ENCODE results near the gene IGFBP5.

DNA sequence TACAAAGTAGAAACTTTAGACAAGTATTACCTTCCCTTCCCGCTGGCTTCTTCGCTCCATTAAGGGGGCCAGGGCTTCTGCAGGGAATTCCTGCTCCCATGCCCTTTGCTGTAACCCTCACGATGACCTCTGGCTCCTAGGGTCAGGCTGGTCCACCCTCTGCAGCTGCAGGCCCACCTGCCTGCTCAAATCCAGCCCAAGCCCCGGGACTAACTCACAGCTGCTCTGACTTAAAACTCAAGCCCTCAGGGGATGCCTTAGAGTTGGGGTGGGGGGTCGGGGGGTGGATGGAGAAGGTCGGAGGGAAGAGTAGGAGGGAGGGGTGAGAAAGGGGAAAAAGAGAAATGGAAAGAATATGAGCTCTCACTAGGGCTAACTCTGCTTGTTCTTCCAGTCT lies 4.9 kb downstream of the IGFBP5 start:
- no peak for TF ChIP-seq REST (IDR thresholded peaks at IDR 0.05)
- TF ChIP-seq MAX (IDR thresholded peaks at IDR 0.05): no peak
- TF ChIP-seq, protein P1, sequence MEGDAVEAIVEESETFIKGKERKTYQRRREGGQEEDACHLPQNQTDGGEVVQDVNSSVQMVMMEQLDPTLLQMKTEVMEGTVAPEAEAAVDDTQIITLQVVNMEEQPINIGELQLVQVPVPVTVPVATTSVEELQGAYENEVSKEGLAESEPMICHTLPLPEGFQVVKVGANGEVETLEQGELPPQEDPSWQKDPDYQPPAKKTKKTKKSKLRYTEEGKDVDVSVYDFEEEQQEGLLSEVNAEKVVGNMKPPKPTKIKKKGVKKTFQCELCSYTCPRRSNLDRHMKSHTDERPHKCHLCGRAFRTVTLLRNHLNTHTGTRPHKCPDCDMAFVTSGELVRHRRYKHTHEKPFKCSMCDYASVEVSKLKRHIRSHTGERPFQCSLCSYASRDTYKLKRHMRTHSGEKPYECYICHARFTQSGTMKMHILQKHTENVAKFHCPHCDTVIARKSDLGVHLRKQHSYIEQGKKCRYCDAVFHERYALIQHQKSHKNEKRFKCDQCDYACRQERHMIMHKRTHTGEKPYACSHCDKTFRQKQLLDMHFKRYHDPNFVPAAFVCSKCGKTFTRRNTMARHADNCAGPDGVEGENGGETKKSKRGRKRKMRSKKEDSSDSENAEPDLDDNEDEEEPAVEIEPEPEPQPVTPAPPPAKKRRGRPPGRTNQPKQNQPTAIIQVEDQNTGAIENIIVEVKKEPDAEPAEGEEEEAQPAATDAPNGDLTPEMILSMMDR (IDR thresholded peaks at IDR 0.05; ENCODE audit: low read depth, low read length, missing input control): no peak
- no peak for TF ChIP-seq FOXA1 (IDR thresholded peaks at IDR 0.05)
- TF ChIP-seq EGR1 (IDR thresholded peaks at IDR 0.05; ENCODE audit: low read depth in 2 of 2): no peak
- no peak for TF ChIP-seq RAD21 (IDR thresholded peaks at IDR 0.05)
- TF ChIP-seq HNF4G (IDR thresholded peaks at IDR 0.05): no peak
- no peak for TF ChIP-seq YY1 (IDR thresholded peaks at IDR 0.05)
